ENCODE results near the gene PADI2. TPM values are rescaled to one million over a fixed set of nuclear protein-coding genes. Genes with fewer than 3 reads are reported as not detected.
A peak's percentile ranks its signal among the peaks of the same experiment; 100 is the strongest.

PADI2 gene
- total RNA-seq, 1 experiment from 2014 or later, result 1.3 TPM

GRCh38 chr1:17021896-17022295 lies 97.4 kb downstream of the PADI2 start:
- no peak for DNase-seq (ENCODE audit: low read depth)

GRCh38 chr1:17020502-17020901 lies 98.7 kb downstream of the PADI2 start:
- DNase-seq (ENCODE audit: low read depth), result peak; percentile 37

- DNase-seq (ENCODE audit: low read depth), result no peak
These were observed 100.4 kb downstream of the PADI2 start for GRCh38 chr1:17018849-17019248.

- DNase-seq (ENCODE audit: low read depth), result no peak
These were observed 101.8 kb downstream of the PADI2 start for GRCh38 chr1:17017435-17017834.

Other genes with a start within 250 kb of the PADI2 start
- not detected in 2 replicates for gene RNU1-2, start 223.5 kb downstream of the PADI2 start, total RNA-seq (2014; rRNA removed; shearing (Covaris generic))
- gene CROCC, start 197.5 kb downstream of the PADI2 start, total RNA-seq (2014; rRNA removed; shearing (Covaris generic)), result 4.6 and 4.8 TPM in 2 replicates
- gene MFAP2, start 138.8 kb downstream of the PADI2 start, total RNA-seq (2014; rRNA removed; shearing (Covaris generic)), result 0.12 TPM in 1 of 2 replicates, not detected in the other
- gene ATP13A2, start 107.5 kb downstream of the PADI2 start, total RNA-seq (2014; rRNA removed; shearing (Covaris generic)), result 18.3 and 36.3 TPM in 2 replicates
- 298 and 307 TPM in 2 replicates for gene SDHB, start 65.4 kb downstream of the PADI2 start, total RNA-seq (2014; rRNA removed; shearing (Covaris generic))
- gene PADI1, start 85.7 kb upstream of the PADI2 start, total RNA-seq (2014; rRNA removed; shearing (Covaris generic)), result 1.1 and 1.7 TPM in 2 replicates
- 2.1 and 5.3 TPM in 2 replicates for gene PADI3, start 129.6 kb upstream of the PADI2 start, total RNA-seq (2014; rRNA removed; shearing (Covaris generic))
- gene PADI4, start 188.7 kb upstream of the PADI2 start, total RNA-seq (2014; rRNA removed; shearing (Covaris generic)), result 0.49 and 2.3 TPM in 2 replicates

Data from M059J (cell line).